SK-N-SH treated with all-trans-retinoic acid at 6 μM for 48 hours (cell line): ENCODE measurements around the gene HIPK1.

Experiments
- ATAC-seq: fragments of 200-7000 bp; cut with Tn5 transposase; 3 replicates; pipeline ENCODE4 v1.9.1; 2020; ENCODE audit warnings: mild to moderate bottlenecking, moderate library complexity
- ARNTL ChIP-seq: fragments of 450-650 bp; formaldehyde crosslinking; IDR thresholded peaks from 2 replicates; pipeline ENCODE4 v1.5.0; 2020; ENCODE audit warnings: low read depth, mild to moderate bottlenecking, moderate library complexity, borderline replicate concordance
- BACH2 ChIP-seq: fragments of 250-450 bp; sonication (Bioruptor Pico); IDR thresholded peaks from 2 replicates; pipeline ENCODE4 v1.9.0; 2021; ENCODE audit warnings: mild to moderate bottlenecking, borderline replicate concordance
- GLIS3 ChIP-seq: fragments of 250-450 bp; sonication (Bioruptor Pico); IDR thresholded peaks from 2 replicates; pipeline ENCODE4 v1.5.0; 2020; ENCODE audit warnings: mild to moderate bottlenecking, moderate library complexity
- RARB ChIP-seq: fragments of 250-450 bp; sonication (Bioruptor Pico); IDR thresholded peaks from 2 replicates; pipeline ENCODE4 v1.8.0; 2021; ENCODE audit warnings: mild to moderate bottlenecking, moderate library complexity
- SNAI2 ChIP-seq: fragments of 250-450 bp; sonication (Bioruptor Pico); IDR thresholded peaks from 2 replicates; pipeline ENCODE4 v1.5.0; 2020; ENCODE audit warnings: mild to moderate bottlenecking, moderate library complexity
- TCF4 ChIP-seq: fragments of 250-450 bp; sonication (Bioruptor Pico); IDR thresholded peaks from 2 replicates; pipeline ENCODE4 v1.8.0; 2021; ENCODE audit warnings: mild to moderate bottlenecking, moderate library complexity, borderline replicate concordance
- ZFP3 ChIP-seq: fragments of 250-450 bp; sonication (Bioruptor Pico); IDR thresholded peaks from 2 replicates; pipeline ENCODE4 v1.5.0; 2020; ENCODE audit warnings: mild to moderate bottlenecking, moderate library complexity
- ZFP30 ChIP-seq: fragments of 450-650 bp; formaldehyde crosslinking; IDR thresholded peaks from 2 replicates; pipeline ENCODE4 v1.5.0; 2022; ENCODE audit warnings: mild to moderate bottlenecking, moderate library complexity
- ZNF70 ChIP-seq: fragments of 450-650 bp; formaldehyde crosslinking; IDR thresholded peaks from 2 replicates; pipeline ENCODE4 v1.5.0; 2020; ENCODE audit warnings: mild to moderate bottlenecking, moderate library complexity
- ZNF8 ChIP-seq: fragments of 450-650 bp; formaldehyde crosslinking; IDR thresholded peaks from 2 replicates; pipeline ENCODE4 v1.5.0; 2020; ENCODE audit warnings: mild to moderate bottlenecking, moderate library complexity
- TF ChIP-seq, protein P1 (sequence below): fragments of 250-450 bp; sonication (Bioruptor Pico); IDR thresholded peaks from 2 replicates; pipeline ENCODE4 v1.8.0; 2021; ENCODE audit warnings: low read depth, mild to moderate bottlenecking, moderate library complexity, borderline replicate concordance
- TF ChIP-seq, protein P2 (sequence below): fragments of 250-450 bp; sonication (Bioruptor Pico); IDR thresholded peaks from 2 replicates; pipeline ENCODE4 v1.8.0; 2020; ENCODE audit warnings: mild to moderate bottlenecking, moderate library complexity, borderline replicate concordance
- TF ChIP-seq, protein P3 (sequence below): fragments of 250-450 bp; sonication (Bioruptor Pico); IDR thresholded peaks from 2 replicates; pipeline ENCODE4 v1.5.1; 2020; ENCODE audit warnings: low read depth, mild to moderate bottlenecking, moderate library complexity
- TF ChIP-seq, protein P4 (sequence below): fragments of 250-450 bp; sonication (Bioruptor Pico); IDR thresholded peaks from 2 replicates; pipeline ENCODE4 v1.5.0; 2020; ENCODE audit warnings: mild to moderate bottlenecking, moderate library complexity

HIPK1 gene

DNA sequence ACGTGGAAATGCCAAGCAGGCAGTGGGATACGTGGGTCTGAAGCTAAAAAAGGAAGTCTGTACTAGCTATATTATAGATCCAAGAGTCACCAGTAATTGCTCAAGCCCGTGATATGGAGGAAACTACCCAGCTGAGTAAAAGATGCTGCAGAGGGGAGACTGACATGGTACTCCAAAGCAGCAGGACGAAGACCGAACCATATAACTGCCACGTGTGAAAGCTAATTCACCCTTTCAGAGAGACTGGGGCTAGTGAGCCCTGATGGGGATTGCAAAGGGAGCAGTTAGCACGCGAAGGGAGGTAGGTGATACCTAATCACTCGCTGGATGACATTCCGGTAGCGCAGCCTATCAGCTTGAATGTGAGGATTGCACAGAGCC is 24.8 kb upstream of the HIPK1 start (continued):
- no peak for TF ChIP-seq ARNTL
- TF ChIP-seq TCF4 (CRISPR knock-in tag) = no peak

DNA sequence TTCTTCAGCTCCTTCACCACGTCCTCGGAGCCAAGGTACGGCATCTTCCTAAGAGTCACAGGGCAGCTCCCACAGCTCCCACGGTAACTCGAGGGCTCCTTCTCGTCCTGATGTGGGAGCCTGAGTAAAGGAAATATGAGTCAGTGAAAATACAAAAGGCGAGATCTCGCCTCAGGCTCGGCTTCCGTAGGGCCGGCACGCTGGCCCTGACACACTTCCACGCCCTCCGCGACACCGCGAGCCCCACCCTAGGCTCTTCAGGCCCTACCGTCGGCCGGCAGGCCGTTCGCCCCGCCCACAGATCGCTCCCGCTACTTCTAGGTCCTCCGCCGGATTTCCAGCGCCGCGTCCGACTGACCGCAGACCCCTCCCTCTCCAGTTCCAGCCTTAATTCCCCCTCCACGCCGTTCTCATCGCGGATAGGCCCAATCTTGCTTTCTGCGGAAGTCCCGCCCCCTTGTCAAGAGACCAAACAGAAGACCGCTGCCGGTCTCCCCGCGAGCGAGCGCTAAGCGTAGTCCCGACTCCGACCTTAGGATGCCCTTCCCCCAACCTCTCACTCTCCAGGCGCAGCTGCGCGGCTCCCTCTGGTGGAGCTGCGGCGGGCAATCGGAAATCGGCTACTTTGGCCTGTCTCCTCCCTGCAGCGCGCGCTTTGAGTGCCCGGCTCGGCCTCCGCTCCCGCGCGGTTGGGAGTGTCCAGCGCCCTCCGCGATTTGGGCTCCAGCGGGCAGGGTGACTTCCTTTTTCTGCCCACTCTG is 24.3 kb upstream of the HIPK1 start, which contains the start of the genes AP4B1 and DCLRE1B:
Gene AP4B1, minus strand, starts transcription at position 126 of the 761 bp plus-strand sequence. Its CDS starts 82 bp downstream, at position 44.
Gene DCLRE1B, plus strand, starts transcription at position 653 of the 761 bp plus-strand sequence. CDS start 261 bp downstream, outside the sequence.
- TF ChIP-seq ZNF70 (CRISPR knock-in tag) (peak; percentile 91), GLIS3 (CRISPR knock-in tag) (no peak)
- peak; percentile 95 for ATAC-seq

DNA sequence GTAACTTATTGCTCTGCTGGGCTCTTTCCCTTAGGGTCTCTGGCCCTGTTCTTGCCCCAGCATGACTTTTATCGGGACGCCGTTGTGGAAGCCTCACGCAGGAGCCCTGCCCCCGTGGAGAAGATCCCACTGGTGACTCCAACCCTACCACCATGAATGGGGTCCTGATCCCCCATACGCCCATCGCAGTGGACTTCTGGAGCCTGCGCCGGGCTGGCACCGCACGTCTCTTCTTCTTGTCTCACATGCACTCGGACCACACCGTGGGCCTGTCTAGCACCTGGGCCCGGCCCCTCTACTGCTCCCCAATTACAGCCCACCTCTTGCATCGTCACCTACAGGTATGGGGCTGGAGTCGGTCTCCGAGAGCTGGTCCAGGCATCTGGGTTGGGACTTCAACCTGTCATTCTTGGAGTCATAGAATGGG is 23.7 kb upstream of the HIPK1 start:
- ATAC-seq = peak; percentile 7
- TF ChIP-seq ARNTL (no peak), ZFP3 (CRISPR knock-in tag) (no peak), ZNF8 (CRISPR knock-in tag) (no peak), RARB (CRISPR knock-in tag) (no peak), GLIS3 (CRISPR knock-in tag) (no peak), BACH2 (CRISPR knock-in tag) (no peak), ZFP30 (CRISPR knock-in tag) (no peak), SNAI2 (CRISPR knock-in tag) (no peak)
- TF ChIP-seq, protein P1, sequence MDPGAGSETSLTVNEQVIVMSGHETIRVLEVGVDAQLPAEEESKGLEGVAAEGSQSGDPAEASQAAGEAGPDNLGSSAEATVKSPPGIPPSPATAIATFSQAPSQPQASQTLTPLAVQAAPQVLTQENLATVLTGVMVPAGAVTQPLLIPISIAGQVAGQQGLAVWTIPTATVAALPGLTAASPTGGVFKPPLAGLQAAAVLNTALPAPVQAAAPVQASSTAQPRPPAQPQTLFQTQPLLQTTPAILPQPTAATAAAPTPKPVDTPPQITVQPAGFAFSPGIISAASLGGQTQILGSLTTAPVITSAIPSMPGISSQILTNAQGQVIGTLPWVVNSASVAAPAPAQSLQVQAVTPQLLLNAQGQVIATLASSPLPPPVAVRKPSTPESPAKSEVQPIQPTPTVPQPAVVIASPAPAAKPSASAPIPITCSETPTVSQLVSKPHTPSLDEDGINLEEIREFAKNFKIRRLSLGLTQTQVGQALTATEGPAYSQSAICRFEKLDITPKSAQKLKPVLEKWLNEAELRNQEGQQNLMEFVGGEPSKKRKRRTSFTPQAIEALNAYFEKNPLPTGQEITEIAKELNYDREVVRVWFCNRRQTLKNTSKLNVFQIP (CRISPR knock-in tag) = no peak
- TF ChIP-seq, protein P2, sequence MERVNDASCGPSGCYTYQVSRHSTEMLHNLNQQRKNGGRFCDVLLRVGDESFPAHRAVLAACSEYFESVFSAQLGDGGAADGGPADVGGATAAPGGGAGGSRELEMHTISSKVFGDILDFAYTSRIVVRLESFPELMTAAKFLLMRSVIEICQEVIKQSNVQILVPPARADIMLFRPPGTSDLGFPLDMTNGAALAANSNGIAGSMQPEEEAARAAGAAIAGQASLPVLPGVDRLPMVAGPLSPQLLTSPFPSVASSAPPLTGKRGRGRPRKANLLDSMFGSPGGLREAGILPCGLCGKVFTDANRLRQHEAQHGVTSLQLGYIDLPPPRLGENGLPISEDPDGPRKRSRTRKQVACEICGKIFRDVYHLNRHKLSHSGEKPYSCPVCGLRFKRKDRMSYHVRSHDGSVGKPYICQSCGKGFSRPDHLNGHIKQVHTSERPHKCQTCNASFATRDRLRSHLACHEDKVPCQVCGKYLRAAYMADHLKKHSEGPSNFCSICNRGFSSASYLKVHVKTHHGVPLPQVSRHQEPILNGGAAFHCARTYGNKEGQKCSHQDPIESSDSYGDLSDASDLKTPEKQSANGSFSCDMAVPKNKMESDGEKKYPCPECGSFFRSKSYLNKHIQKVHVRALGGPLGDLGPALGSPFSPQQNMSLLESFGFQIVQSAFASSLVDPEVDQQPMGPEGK (CRISPR knock-in tag) = no peak
- TF ChIP-seq, protein P3, sequence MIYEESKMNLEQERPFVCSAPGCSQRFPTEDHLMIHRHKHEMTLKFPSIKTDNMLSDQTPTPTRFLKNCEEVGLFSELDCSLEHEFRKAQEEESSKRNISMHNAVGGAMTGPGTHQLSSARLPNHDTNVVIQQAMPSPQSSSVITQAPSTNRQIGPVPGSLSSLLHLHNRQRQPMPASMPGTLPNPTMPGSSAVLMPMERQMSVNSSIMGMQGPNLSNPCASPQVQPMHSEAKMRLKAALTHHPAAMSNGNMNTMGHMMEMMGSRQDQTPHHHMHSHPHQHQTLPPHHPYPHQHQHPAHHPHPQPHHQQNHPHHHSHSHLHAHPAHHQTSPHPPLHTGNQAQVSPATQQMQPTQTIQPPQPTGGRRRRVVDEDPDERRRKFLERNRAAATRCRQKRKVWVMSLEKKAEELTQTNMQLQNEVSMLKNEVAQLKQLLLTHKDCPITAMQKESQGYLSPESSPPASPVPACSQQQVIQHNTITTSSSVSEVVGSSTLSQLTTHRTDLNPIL = no peak
- TF ChIP-seq, protein P4, sequence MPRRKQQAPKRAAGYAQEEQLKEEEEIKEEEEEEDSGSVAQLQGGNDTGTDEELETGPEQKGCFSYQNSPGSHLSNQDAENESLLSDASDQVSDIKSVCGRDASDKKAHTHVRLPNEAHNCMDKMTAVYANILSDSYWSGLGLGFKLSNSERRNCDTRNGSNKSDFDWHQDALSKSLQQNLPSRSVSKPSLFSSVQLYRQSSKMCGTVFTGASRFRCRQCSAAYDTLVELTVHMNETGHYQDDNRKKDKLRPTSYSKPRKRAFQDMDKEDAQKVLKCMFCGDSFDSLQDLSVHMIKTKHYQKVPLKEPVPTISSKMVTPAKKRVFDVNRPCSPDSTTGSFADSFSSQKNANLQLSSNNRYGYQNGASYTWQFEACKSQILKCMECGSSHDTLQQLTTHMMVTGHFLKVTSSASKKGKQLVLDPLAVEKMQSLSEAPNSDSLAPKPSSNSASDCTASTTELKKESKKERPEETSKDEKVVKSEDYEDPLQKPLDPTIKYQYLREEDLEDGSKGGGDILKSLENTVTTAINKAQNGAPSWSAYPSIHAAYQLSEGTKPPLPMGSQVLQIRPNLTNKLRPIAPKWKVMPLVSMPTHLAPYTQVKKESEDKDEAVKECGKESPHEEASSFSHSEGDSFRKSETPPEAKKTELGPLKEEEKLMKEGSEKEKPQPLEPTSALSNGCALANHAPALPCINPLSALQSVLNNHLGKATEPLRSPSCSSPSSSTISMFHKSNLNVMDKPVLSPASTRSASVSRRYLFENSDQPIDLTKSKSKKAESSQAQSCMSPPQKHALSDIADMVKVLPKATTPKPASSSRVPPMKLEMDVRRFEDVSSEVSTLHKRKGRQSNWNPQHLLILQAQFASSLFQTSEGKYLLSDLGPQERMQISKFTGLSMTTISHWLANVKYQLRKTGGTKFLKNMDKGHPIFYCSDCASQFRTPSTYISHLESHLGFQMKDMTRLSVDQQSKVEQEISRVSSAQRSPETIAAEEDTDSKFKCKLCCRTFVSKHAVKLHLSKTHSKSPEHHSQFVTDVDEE (CRISPR knock-in tag) = no peak

DNA sequence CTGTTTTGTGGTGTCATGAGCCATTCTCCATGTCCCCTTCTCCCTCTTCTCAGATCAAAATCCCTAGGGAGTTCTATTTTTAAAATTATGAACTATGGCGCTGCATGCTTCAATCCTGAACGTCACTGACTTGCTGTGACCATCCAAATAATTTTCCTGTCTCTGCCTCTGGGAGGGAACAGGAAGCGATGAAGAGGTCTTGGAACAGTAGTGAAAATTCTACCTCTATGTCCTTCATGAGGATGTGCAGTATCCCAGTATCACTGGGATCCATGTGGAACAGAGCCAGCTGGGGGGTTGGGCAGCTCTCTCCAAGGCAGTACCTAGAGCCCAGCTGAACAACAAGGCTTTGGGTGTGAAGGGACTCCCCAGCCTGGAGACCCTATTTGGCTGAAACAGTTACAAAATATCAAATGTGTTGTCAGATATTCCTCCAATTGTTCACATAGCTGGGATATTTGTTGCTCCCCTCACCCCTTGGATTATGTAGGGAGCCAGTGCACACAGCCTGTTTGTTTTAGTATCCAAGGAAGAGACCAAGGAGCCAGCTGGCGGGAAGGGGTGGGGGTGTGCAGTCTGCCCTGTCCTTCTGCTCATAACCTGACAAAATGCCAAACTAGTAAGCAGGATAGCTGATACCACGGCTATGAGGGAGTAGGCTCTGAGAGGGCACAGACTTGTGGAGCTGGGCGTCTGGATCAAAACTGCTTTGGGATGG is 16.4 kb upstream of the HIPK1 start:
- peak; percentile 91 for ATAC-seq
- TF ChIP-seq, protein P2 (CRISPR knock-in tag) = no peak
- TF ChIP-seq, protein P4 (CRISPR knock-in tag) = no peak
- TF ChIP-seq ZFP3 (CRISPR knock-in tag) = no peak
- TF ChIP-seq, protein P3 = no peak
